SH-SY5Y (cell line): ENCODE data around the gene CCDC15.

ENCODE experiments used
- GATA2 ChIP-seq: IDR thresholded peaks from 2 replicates; pipeline ENCODE4 v1.6.1; 2011; ENCODE audit warnings: mild to moderate bottlenecking, low read depth, low read length
- GATA3 ChIP-seq: IDR thresholded peaks from 2 replicates; pipeline ENCODE4 v1.6.1; 2011; ENCODE audit warnings: low read depth, mild to moderate bottlenecking, low read length, moderate library complexity

Gene CCDC15

DNA sequence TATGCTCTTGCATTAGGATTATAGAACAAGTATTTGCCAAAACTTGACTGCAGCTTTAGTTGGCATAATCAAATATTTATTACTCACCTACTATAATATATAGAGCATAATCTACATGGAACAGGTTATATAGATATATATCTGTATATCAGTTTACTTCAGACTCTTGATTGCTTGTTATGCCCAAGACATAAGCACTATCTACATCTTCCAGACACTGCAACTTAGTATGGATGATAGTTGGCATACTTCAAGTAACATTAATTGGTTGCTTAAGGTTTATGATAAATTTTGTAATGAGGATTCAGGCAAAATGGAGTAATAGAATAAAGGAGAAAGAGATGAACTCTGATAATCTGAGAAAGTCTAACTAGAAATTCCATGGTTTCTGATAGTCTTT, 1.0 kb downstream of the CCDC15 start:
- TF ChIP-seq GATA2 (no peak), GATA3 (no peak)

- TF ChIP-seq GATA3, result no peak
- TF ChIP-seq GATA2, result no peak
Observed at GRCh38 chr11:124961972-124962609, 8.1 kb downstream of the CCDC15 start.

- TF ChIP-seq GATA3, result no peak
- TF ChIP-seq GATA2, result no peak
Observed at GRCh38 chr11:124970925-124971324, 16.9 kb downstream of the CCDC15 start.

GRCh38 chr11:124971810-124972209, 17.8 kb downstream of the CCDC15 start:
- TF ChIP-seq GATA3, result no peak
- no peak for TF ChIP-seq GATA2

DNA sequence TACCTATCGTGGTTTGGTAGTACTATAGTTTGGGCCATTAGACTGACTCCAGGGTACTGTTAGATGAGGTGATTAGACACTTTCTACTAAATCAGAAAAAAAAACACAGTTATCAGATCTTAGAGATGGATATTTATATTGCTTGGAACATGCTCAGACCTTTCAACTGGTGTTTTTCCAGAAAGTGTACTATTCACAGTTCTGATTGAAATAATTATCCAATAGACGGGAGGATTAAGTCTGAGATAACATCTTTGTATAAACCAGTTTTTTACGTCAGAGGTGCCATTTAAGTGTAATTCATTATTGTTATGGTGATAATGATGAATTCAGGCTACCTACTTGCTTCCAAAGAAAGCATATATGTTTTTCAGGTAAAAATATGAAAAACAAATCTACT, 22.5 kb downstream of the CCDC15 start:
- TF ChIP-seq GATA3 (no peak), GATA2 (no peak)

- no peak for TF ChIP-seq GATA3
- TF ChIP-seq GATA2, result no peak
Observed at GRCh38 chr11:124977006-124977405, 23.0 kb downstream of the CCDC15 start.

GRCh38 chr11:124978316-124978715, 24.3 kb downstream of the CCDC15 start:
- no peak for TF ChIP-seq GATA3
- no peak for TF ChIP-seq GATA2

GRCh38 chr11:124982043-124982442, 28.0 kb downstream of the CCDC15 start:
- TF ChIP-seq GATA3 (no peak), GATA2 (no peak)

DNA sequence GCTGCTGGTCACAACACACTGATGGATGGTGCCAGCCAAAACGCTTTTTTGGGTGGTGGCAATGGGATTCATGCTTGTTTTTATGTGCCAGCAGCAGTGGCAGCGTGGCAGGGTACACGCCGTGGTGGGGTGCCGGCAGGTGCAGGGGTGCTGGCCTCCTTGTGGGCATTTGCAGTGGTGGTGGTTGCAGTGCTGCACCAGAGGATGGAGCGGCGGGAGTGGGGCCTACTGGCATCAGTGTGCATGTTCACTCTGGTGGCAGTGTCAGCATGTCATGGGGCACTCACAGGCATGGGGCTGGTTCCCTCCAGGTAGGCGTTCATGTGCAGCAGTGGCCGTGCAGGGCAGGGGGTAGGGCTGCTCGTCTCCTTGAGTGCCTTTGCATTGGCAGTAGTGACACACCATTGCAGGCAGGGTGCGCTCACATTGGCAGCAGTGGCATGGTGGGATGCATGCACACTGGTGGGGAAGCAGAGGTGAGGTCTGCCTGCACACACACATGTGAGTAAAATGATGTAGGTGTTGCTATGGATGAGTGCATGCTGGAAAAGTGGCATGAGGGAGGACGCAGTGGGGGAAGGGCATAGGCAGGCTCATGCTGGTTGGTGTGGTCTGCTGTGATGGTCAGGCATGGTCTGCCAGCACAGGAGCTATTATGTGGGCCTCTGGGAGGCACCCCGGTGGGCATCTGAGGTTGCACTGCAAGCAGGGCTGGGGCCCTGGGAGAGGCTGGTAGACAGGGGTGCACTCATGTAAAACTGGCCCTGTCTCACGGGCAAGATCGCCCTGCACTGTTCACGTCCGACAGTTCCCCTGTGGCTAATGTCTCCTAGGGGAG, 29.9 kb downstream of the CCDC15 start:
- TF ChIP-seq GATA2 (no peak), GATA3 (no peak)

- TF ChIP-seq GATA3 (no peak), GATA2 (no peak)
Observed at GRCh38 chr11:124984512-124984854, 30.5 kb downstream of the CCDC15 start.

DNA sequence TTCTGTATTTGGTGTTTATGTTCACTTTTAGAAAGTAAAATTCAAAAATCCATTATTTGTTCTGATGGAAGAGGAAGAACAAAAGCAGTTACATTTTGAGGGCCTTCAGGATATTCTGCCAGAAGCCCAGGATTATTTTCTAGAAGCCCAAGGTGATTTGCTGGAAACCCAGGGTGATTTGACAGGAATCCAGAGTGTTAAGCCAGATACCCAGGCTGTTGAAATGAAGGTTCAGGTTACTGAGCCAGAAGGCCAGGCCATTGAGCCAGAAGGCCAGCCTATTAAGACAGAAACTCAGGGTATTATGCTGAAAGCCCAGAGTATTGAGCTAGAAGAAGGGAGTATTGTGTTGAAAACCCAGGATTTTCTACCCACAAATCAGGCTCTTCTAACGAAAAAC, 33.1 kb downstream of the CCDC15 start:
- TF ChIP-seq GATA3 (no peak), GATA2 (no peak)

DNA sequence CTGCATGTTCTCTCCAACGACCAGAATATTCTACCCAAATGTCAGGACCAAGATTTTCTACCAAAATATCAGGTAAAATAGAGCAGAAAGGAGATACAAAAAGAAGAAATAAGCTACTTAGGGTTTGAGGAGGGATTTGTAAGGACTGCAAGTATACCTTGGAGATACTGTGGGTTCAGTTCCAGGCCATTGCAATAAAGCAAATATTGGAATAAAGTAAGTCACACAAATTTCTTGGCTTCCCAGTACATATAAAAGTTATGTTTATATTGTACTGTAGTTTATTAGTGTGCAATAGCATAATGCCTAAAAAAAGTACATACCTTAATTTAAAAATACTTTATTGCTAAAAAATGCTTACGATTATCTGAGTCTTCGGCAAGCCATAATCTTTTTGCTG, 34.1 kb downstream of the CCDC15 start:
- TF ChIP-seq GATA2 (no peak), GATA3 (no peak)

DNA sequence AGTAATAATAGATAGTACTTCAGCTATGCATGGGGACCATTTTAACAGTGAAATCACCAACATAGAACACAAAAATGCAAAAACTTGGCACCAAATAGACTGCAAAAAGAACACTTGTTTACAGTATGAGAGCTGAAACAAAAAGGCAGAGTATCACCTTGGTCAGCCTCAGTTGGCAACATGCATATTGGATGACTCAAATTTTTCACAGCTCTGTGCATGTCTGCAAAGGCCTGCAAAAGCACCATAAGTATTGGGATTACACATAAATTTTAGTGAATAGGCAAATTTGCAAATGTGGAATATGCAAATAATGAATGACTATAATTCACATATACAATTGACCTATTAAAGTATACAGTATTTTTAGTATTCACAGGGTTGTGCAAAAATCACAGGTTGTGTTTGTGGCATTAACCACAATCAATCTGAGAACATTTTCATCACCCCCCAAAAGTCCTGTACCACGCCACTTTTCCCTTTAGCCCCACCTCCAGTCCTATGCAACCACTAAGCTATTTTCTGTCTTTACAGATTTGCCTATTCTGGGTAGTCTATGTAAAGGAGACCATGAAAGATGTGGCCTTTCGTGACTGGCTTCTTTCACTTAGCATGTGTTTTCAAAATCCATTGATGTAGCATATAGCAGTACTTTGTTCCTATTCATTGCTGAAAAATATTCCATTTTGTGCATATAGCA, 47.2 kb downstream of the CCDC15 start:
- no peak for TF ChIP-seq GATA2
- TF ChIP-seq GATA3, result no peak

- TF ChIP-seq GATA2, result no peak
- TF ChIP-seq GATA3, result no peak
Observed at GRCh38 chr11:125001849-125002248, 47.8 kb downstream of the CCDC15 start.

DNA sequence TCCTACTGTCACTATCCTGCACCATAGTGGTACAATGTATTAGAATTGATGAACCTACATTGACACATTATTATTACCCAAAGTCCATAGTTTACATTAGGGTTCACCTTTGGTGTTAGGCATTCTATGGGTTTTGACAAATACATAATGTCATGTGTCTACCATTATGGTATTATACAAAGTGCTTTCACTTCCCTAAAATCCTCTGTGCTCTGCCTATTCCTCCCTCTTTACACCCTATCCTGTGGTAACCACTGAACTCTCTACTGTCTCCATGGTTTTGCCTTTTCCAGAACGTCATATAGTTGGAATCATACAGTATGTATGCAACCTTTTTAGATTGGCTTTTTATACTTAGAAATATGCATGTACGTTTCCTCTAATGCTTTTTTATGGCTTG, 51.5 kb downstream of the CCDC15 start:
- TF ChIP-seq GATA3 (no peak), GATA2 (no peak)
